NCI-H2227 (cell line): ENCODE results near the gene ROCK2.
"Not testable (repeated sequence)": the region's sequence is repeated elsewhere in the genome, so short reads cannot be mapped to it uniquely, and the experiment has no call there.

Experiments
- DNase-seq: peaks from one replicate; lab custom pipeline; 2025; ENCODE audit not compliant: unreplicated experiment; lab: John Stamatoyannopoulos, UW

The ROCK2 gene

DNA sequence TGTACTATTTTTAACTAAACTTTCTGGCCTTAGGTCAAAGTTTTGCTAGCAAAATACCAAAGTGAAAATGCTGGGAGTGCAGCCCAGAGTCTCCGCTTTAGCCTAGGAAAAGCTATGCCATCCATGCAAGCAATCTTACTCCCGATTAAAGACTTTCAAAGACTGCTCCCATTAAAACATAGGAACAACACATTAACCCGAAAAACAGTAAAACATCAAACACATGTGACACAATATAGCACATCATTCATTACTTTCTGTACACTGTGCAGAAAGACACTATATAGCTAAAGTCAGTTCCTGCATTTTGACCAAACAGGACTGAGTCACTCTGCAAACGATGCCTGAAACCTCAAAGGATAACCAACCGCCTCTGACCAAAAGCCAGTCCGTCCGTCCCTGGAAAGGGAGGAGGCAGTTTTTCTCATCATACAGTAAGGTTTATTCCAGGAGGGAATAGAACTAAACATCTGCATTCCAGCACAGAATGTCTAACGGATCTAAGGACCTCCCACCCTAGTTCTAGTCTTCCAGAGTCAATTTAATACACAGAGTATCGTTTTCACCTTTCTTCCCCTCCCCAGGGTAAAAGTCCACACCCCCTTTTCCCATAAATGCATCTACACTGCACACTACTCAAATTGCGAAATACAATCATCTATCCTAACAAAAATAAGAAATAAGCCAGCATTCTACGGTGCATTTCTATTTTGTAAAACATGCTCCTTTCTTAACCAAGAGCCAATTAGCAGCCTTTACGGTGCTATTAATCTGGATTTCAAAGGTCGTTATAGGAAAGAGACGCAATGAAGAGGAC, 1.7 kb downstream of the ROCK2 start:
- peak; percentile 35 for DNase-seq

DNA sequence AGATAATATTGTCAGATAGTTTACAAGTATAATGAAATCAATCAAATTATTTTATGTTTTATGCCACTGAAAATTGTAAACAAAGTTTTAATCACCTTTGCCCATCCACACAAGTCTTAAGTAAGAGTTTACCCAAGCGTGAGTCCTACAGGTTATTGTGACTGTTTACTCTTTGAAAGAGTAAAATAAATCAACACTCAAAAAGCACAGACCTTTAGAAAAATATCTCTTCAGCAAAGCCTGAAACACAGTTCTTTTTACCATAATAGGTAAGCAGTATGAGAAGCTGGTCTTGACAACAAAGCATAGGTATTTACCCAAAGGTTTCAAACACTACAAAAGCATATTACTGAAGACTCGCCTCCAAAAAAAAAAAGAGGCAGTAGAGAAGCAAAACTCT, 3.7 kb downstream of the ROCK2 start:
- DNase-seq = no peak

DNA sequence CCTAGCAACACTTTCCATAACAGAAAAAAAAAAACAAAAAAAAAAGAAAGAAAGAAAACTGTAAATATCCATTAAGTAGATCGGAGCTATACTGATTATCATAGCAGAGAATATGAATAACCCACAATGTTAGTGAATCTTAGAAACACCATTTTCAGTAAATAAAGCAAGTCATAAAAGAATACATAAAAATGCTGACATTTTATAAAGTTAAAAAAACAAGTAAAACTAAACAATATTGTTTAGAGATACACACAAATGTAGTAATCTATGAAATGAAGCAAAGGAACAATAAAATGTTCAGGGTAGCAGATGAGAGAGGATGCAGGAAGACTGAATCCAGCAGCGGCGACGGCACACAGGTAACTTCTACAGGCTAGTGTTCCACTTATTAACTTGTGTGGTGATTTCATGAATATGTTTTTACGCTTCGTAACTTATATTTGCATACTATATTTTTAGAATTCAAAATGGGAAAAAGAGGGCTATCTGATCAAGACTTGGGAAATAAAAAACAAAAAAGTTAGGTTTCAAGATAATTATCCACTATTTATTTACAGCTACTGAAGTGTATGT, 4.8 kb downstream of the ROCK2 start:
- no peak for DNase-seq

DNA sequence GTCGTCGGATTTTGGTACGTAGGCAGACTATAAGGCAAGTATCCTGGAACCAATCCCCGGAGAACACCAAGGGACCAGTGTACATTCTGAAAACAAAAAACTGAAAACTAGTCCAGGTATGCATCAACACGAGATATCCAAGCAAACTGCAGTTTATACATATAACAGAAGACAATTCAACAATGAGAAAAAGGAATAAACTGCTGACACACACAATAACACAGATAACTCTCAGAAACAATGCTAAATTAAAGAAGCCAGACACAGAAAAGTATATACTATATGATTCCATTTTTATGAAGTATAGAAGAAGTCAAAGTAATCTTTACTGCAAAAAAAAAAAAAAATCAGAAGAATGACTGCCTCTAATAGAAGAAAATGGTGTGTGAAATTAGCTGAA, 5.9 kb downstream of the ROCK2 start:
- DNase-seq = no peak

DNA sequence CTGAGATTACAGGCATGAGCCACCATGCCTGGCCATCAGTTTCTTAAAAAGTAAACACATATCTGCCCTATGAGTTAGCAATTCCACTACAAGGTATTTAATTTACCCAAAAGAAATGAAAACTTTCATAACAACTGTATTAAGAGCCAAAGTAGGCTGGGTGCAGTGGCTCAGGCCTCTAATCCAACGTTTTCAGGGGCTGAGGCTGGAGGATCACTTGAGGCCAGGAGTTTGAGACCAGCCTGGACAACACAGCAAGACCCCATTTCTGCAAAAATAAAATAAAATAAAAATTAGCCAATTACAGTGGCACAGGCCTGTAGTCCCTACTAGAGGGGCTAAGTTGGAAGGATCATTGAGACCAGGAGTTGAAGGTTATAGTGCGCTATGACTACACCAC, 6.5 kb downstream of the ROCK2 start:
- DNase-seq = no peak

DNA sequence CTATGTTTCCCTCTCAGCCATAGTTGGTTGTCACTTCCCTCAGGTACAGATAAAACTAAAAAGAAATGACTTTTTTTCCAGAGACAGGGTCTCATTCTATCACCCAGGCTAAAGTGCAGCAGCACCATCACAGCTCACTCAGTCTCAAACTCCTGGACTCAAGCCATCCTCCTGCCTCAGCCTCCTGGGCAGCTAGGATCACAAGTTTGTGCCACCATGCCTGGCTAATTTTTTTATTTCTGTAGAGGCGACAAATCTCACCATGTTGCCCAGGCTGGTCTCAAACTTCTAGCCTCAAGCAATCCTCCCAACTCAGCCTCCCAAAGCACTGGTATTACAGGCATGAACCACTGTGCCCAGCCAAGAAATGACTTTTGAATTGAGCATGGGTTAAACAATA, 8.2 kb downstream of the ROCK2 start:
- no peak for DNase-seq

DNA sequence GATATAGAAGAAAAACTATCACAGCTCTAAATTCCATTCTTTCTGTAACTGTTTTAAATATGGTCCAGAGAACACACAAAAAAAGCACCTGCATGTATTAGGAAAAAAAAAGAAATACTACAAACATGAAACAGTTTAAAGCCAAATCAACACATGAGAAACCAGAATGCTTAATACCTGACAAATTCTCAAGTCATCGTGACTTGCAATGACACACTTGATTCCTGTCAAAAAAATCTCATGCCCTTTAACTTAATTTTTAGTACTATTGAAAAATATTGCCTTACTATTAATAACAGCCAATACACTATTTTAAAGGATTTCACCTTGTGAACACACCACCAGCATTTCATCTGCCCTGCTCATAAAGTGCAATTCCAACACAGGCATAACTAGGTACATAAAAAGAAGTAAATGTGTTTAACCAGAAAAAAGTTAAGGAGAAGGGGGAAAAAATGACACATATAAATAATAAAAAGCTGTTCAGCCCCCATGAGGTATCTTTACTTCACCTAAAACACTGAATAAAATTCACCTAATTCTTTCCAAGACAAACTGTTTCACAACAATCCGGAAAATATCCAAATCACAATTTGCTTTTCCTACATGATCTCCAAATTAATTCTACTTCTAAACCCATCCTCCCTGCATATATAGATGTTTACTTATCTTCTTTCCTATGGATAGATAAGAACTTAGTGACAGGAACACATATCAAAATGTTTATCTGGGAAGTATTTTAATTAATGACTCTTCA, 10.8 kb downstream of the ROCK2 start:
- DNase-seq = no peak

DNA sequence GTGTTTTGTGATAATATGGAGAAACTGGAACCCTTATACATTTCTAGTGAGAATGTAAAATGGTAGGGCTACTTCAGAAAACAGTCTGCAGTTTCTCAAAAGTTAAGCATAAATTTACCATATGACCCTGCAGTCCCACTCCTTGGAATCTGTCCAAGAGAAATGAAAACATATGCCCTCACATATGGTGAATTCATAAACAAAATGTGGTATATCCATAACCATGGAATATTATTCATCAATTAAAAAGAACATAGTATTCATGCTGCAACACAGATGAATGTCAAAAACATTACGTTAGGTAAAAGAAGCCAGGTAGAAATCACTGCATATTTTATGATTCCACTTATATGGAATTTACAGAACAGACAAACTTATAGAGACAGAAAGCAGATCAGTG, 11.8 kb downstream of the ROCK2 start:
- DNase-seq = no peak

DNA sequence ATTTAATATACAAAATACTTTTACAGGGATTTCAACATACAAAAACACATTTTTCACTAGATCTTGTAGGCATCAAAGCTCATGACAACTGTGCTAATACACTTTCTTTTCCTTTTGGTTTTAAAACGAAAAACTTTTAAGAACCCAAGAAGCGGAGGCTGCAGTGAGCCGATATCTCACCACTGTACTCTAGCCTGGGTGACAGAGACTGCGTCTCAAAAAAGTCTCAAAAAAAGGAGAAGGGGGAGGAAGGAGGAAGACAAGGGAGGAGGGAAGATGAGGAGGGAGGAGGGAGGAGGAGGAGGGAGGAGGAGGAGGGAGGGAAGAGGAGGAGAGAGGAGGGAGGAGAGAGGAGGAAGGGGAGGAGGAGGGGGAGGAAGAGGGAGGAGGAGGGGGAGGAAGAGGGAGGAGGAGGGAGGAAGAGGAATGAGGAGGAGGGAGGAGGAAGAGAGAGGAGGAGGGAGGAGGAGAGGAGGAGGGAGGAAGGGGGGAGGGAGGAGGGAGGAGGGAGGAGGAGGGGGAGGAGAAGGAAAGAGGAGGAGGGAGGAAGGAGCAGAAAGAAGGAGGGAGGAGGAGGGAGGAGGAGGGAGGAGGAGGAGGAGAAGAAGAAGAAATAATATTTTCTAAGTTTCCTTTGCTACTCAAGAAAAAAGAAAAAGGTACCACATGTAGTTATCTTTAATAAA, 13.8 kb downstream of the ROCK2 start:
- DNase-seq = no peak

DNA sequence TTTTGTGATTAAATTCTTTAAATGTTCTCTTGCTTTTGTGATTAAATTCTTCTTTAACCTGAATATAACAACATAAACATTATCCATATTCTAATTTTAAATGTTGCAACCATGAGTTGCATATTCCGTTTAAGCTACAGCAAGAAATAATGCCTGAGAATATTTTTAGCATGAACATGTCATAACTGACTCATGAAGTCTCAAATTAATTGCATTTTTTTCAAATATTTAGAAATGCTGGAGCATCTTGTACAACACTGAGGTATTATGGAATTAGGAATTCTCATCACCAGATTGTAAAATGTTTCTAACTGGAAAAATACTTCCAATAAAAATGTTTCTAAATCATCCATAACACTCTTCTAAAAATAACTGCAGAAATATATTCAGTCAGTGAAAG, 14.7 kb downstream of the ROCK2 start:
- no peak for DNase-seq

DNA sequence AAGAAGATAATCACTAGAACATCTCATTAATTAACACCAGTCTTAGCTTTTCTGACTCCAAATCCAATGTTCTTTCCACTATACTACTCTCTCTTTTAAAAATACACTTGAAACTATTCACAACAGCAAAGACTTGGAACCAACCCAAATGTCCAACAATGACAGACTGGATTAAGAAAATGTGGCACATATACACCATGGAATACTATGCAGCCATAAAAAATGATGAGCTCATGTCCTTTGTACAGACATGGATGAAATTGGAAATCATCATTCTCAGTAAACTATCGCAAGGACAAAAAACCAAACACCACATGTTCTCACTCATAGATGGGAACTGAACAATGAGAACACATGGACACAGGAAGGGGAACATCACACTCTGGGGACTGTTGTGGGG, 15.9 kb downstream of the ROCK2 start:
- not testable (repeated sequence) for DNase-seq

DNA sequence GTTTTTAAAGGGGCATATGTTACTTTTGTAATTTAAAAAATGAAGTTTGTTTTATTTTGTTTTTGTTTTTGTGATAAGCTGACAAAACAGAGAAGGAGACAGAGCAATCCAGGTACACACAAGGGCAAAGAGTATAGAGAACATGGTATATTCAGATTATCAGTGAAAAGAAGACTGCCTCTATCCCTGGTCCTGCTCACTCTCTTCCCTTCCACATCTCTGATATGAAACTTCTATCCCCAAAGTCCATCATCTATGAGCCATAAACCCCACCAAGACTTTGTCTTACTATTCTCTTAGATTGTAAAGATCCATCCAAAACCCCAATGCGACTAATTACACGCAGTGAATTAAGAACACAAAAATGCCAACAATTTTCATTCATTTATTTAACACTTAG, 16.6 kb downstream of the ROCK2 start:
- DNase-seq = no peak

DNA sequence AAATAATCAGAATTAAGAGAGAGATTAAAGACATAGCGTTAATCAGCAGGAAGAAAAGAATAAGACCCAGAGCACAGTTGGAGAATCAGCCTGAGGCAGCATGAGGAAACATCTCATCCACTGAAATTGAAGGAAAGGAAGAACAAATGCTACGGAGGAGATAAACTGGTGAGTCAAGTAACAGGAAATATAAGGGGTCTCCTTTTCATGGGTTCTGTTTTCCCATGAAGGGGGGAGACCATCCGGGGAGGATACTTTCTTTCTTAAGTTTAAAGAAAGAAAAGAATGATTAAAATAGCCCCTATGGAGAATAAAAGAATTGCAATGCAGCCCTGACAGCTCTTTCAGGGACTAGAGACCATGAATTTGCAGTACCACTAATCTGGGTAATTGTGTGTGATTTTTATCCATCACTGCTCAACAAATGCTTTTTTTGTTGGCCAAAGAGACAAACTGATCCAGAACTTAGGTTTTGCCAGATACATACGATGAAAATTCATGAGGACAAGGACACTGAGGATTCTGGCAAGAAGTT, 17.7 kb downstream of the ROCK2 start:
- DNase-seq = no peak

DNA sequence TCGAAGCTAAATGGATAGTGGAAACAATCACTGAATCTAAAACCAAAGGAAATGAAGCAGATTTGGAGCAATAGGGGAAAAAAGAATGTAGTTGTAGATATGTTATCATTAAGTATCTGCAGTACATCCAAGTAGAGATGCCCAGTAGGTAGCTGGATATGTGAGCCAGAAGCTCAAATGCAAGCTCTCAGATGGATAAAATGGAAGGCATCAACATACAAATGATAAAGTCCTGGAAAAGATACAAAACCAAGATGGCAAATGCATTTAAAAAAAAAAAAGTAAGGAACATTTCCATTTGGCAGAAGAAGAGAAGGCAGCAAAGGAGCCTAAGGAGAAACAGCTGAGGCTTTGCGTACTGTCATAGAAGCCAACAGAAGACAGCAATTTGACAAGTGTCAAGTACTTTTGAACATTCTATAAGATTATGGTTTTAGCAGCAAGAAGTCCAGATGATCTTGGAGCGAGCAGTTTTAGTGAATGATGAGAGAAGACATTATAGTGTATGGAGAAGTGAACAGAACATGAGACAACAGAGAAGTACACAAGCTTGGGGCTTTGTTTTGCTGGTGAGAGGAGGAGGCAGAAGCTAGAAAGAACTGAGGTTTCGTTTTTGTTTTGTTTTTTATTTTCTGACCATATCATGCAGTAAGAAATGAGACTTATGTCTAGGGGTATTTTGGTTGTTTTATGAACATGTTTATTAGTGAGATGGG, 18.3 kb downstream of the ROCK2 start:
- no peak for DNase-seq

DNA sequence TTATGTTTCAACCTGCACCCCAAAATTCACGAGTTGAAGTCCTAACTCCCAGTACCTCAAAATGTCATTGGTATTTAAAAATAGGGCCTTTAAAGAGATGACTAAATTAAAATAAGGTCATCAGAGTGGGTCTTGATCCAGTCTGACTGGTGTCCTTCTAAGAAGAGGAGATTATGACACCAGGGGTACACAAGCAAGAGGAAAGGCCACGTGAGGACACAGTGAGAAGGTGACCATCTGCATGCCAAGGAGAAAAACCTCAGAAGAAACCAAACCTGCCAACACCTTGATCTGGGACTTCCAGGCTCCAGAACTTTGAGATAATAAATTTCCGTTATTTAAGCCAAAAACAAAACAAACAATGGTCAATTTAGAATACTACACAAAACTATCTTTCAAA, 22.6 kb downstream of the ROCK2 start:
- DNase-seq = no peak

DNA sequence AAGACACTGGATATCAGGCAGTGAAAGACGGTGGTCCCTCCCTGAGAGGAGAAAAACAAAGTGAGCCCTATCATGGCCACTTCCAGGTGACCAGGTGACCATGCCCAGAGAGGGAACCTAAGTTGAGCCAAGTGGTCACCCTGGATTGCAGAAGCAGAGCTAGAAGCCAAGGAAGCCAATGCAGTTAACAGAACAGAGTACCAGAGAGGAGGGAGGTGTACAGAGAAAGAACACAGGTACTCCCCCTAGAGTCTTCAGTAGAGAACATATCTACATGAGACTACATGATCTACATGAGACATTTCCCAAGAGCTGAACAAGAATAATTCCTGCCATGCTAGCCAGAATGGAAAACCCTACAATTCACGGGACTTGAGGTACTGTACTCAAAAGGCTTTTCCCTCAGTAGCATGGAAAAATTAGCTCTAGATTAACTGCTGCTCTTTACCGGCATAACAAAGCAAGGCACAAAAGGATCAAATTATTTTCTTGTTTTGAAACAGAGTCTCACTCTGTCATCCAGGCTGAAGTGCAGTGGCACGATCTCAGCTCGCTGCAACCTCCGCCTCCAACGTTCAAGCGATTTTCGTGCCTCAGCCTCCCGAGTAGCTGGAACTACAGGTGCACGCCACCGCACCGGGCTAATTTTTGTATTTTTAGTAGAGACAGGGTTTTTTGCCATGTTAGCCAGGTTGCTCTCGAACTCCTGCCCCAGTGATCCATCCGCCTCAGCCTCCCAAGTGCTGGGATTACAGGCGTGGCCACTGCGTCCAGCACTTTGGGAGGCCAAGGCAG, 23.5 kb downstream of the ROCK2 start:
- no peak for DNase-seq

DNA sequence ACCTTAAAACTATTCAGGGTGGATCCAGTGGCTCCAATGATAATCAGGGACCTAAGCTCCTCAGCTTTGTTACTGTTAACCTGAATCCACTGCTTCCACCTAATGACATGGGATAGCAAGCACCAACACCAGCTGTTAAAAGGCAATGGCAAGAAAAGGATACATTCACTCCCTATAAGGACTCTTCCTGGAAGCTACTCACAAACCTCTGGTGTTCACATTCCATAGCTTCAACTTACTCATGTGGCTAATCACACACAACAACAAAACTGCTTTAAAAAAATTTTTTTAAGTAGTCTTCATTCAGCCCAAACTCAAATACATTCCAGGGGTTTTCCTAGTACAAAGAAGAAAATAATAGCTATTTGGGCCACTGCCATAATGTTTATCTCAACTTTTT, 24.5 kb downstream of the ROCK2 start:
- DNase-seq = no peak

DNA sequence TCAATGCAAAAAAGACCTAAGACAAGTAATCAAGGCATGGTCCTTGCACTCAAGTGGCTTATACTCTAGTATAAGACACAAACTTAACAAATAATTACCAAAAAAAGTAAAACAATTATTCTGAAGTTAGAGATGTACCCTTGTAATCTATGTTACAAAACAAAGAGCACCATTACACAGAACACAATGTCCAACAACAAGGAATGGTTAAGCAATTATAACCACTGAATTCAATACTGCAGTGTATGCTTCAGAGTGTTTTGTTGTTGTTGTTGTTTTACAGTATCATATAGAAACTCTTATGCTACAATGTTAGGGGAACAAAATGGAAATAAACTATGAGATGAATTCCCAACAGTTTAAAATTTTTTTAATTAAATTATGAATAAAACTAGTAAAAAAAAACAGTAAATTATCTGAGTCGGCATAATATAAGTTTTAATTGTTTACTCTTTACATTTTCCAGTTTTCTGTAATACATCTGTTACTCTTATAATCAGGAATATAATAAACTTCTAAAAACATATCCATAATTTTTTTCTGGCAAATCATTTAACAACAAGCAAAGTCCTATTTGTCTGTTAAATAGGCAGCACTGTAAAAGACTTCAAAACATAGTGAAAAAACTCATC, 29.2 kb downstream of the ROCK2 start:
- DNase-seq = no peak

DNA sequence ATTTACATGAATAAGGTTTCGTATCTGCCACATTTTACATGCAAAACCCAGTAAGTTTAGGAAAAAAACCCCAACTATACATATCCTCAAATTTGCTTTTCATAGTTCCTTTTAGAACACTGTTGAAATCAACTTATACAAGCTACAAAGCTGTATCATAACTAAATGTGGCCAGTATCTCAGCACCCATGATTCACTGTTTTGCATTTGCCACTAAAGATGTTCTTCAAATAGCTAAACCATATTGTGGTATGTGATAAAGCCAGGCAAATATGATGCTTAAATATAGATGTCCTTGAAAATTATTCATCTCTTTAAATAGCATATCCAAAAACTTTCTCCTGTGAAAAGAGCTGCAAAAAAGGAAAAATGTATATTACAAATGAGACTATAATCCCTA, 29.9 kb downstream of the ROCK2 start:
- DNase-seq = no peak
